HG02973 (cell line): Measurements from ENCODE around the gene GPR83.
"Not testable (repeated sequence)": the region's sequence is repeated elsewhere in the genome, so short reads cannot be mapped to it uniquely, and the experiment has no call there.

ENCODE experiments used
- ATAC-seq: cut with Tn5 transposase; IDR thresholded peaks from one replicate; pipeline ENCODE4 v1.9.1; 2021; ENCODE audit warnings: moderate library complexity; ENCODE audit not compliant: unreplicated experiment

Gene GPR83

GRCh38 chr11:94376841-94377240 lies 24.4 kb downstream of the GPR83 start:
- no peak for ATAC-seq

DNA sequence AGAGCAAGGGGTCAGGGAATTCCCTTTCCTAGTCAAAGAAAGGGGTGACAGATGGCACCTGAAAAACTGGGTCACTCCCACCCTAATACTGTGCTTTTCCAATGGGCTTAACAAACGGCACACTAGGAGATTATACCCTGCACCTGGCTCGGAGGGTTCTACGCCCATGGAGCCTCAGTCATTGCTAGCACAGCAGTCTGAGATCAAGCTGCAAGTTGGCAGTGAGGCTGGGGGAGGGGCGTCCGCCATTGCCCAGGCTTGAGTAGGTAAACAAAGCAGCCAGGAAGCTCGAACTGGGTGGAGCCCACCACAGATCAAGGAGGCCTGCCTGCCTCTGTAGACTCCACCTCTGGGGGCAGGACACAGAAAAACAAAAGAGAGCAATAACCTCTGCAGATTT lies 30.6 kb downstream of the GPR83 start:
- not testable (repeated sequence) for ATAC-seq

GRCh38 chr11:94350850-94351563 lies 50.2 kb downstream of the GPR83 start:
- ATAC-seq, result not testable (repeated sequence)

GRCh38 chr11:94346311-94346710 lies 54.9 kb downstream of the GPR83 start:
- not testable (repeated sequence) for ATAC-seq

GRCh38 chr11:94343495-94343894 lies 57.7 kb downstream of the GPR83 start:
- no peak for ATAC-seq

DNA sequence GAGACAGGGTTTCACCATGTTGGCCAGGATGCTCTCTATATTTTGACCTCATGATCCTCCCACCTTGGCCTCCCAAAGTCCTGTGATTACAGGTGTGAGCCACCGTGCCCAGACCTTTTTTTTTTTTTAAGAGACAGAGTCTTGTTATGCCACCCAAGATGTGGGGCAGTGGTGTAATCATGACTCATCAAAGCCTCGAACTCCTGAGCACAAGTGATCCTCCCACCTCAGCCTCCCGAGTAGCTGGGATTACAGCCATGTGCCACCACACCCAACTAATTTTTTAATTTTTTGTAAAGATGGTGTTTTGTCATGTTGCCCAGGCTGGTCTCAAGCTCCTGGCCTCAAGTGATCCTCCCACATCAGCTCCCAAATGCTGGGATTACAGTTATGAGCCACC lies 59.0 kb downstream of the GPR83 start:
- ATAC-seq, result no peak

GRCh38 chr11:94338651-94339050 lies 62.6 kb downstream of the GPR83 start:
- ATAC-seq, result no peak

DNA sequence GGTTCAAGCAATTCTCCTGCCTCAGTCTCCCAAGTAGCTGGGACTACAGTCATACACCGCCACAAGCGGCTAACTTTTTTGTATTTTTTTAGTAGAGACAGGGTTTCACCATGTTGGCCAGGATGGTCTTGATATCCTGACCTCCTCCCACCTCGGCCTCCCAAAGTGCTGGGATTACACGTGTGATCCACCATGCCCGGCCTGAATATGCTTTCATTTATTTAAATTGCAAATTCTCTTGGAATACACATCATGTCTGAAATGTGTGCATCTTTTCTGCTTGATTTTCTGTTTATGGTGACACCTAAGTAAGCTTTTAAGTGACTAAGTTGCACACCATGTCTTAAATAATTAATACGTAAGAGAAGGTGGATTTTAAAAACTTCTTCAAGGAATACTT lies 65.2 kb downstream of the GPR83 start:
- no peak for ATAC-seq

DNA sequence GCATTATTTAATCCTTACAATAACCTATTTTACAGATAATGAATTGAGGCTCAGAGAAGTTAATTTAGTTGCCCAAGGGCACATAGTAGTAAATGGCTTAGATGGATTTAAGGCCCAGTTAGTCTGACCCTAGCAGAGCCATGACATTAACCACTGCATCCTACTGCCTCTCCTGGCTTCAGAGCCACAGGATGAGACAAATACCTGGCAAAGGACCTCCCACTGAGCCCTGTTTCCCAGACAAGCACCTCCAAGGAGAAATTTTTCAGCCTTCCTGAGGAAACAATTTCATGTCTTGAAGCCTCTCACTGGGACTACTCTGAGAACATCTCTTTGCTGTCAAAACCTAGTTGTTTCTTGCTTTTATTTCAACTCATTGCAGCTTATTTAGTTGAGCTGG lies 68.4 kb downstream of the GPR83 start:
- no peak for ATAC-seq

DNA sequence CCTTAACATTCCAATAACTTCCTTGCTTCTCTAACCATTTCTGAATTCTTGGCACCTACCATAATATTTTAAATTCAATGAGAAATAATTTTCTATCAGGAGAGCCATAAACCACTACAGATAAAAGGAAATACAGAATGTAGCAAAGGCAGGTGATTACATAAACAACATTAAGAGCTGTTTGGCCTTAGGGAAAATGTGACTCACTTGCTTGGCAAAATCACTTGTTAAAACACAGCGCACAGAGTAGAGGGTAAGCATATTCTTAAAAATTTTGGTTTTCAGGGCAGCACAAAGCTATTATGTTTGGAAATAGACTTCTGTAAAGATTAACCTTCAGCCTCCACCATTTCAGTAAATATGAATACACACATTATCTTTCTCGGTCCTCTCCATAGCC lies 70.4 kb downstream of the GPR83 start:
- no peak for ATAC-seq

DNA sequence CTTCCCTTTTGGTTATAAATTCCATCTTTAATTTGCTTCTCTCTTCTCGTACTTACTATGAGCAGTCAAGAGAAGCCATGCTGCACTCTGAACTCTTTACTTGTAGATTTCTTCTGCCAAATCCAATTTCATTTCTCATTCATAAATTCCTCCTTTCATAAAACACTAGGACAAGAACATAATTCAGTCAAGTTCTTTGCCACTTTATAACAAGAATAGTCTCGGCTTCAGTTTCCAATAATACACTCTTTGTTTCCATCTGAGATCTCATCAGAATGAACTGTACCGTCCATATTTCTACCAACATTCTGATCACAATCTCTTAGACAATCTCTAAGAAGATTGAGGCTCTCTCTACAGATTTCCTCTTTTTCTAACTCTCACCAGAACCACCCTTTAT lies 71.7 kb downstream of the GPR83 start:
- no peak for ATAC-seq

DNA sequence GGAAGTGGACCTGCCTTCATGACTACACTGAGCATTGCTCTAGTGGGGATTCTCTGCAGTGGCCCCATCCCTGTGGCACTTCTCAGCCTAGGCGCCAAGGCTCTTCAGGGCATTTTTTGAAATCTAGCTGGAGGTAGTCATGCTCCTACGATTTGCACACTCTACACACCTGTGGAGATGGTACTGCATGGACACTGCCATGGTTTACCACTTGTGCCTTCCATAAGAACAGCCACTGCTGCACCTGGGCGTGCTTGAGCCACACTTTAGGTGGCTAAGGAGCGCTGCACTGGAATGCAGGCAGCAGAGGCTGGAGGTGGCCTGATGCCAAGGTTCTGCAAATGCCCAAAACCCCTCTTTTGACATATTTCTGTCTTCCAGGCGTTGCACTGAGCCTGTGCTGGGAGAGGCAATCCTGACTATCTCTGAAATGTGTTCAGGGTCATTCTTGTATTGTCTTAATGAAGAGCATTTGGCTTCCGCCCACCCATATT lies 72.6 kb downstream of the GPR83 start:
- no peak for ATAC-seq
